ENCODE data around the gene SPNS3. TPM values are rescaled to one million over a fixed set of nuclear protein-coding genes. Genes with fewer than 3 reads are reported as not detected.

SPNS3 gene
- total RNA-seq, 2 experiments from 2014 or later = 51.2 to 54.6 TPM

DNA sequence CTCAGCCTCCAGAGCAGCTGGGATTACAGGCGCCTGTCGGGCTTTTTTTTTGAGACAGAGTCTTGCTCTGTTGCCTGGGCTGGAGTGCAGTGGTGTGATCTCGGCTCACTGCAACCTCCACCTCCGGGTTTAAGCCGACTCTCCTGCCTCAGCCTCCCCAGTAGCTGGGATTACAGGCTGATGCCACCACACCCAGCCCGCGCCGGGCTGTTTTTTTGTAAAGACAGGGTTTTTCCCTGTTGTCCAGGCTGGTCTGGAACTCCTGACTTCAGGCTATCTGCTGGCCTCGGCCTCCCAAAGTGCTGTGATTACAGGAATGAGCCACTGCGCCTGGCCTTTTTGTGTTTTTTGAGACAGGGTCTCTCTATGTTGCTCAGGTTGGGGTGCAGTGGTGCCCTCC lies 27.4 kb upstream of the SPNS3 start:
- CTCF ChIA-PET (ENCODE audit: unreplicated experiment) = no interaction called here
- POLR2A ChIA-PET = interaction anchor here (0.6 kb wide), 2 partner anchors 63 to 149 kb away, joined by 3 to 4 read pairs; no protein-coding TSS in a partner anchor
- H4K20me1 ChIP-seq (ENCODE audit: insufficient read depth, low read length) = no peaks in the 10 kb centered on the region

DNA sequence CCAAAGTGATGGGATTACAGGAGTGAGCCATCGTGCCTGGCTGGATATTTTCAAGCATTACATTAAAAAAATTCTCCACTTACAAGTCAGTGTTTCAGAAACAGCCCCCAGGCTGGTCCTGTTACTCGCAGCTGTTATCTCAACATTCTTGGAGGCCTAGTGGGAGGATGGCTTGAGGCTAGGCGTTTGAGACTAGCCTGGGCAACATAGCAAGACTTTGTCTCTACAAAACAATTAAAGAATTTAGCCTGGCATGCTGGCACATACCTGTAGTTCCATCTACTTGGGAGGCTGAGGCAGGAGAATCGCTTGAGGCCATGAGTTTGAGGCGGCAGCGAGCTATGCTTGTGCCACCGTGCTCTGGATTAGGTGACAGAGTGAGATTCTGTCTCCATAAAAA lies 26.5 kb upstream of the SPNS3 start:
- Histone ChIP-seq H3K79me2 (ENCODE audit: insufficient read depth, low read depth, low read length) (no peaks in the 10 kb centered on the region), H3K4me2 (ENCODE audit: low read length) (no peak overlapping the region), H3K4me3 (ENCODE audit: low read depth, low read length, poor library complexity, severe bottlenecking) (no peak overlapping the region), H3K27ac (ENCODE audit: low read depth, low read length, poor library complexity, severe bottlenecking) (no peak overlapping the region), H3K9me2 (ENCODE audit: insufficient read depth, low read length) (no peaks in the 10 kb centered on the region), H2AFZ (ENCODE audit: low read length) (no peak overlapping the region), H3K36me3 (ENCODE audit: insufficient read depth, low read length) (no peaks in the 10 kb centered on the region), H3K4me1 (ENCODE audit: insufficient read depth, low read length, poor library complexity, severe bottlenecking) (peaks cover 24% of the 10 kb centered on the region), H3K9me3 (ENCODE audit: low read length) (no peaks in the 10 kb centered on the region), H4K20me1 (ENCODE audit: insufficient read depth, low read length) (no peaks in the 10 kb centered on the region)
- ChIA-PET CTCF (ENCODE audit: unreplicated experiment) (interaction anchor here (1.4 kb wide), 1 partner anchor 11 kb away, joined by 5 read pairs; no protein-coding TSS in a partner anchor), POLR2A (interaction anchor here (0.8 to 1.5 kb wide), 2 partner anchors 135 to 192 kb away, joined by 4 read pairs; no protein-coding TSS in a partner anchor)
- DNase-seq (ENCODE audit: low spot score) = no peak
- TF ChIP-seq EZH2phosphoT487 (IDR thresholded peaks at IDR 0.05; ENCODE audit: borderline replicate concordance, low read depth, low read length) = no peak
- TF ChIP-seq, protein P1, sequence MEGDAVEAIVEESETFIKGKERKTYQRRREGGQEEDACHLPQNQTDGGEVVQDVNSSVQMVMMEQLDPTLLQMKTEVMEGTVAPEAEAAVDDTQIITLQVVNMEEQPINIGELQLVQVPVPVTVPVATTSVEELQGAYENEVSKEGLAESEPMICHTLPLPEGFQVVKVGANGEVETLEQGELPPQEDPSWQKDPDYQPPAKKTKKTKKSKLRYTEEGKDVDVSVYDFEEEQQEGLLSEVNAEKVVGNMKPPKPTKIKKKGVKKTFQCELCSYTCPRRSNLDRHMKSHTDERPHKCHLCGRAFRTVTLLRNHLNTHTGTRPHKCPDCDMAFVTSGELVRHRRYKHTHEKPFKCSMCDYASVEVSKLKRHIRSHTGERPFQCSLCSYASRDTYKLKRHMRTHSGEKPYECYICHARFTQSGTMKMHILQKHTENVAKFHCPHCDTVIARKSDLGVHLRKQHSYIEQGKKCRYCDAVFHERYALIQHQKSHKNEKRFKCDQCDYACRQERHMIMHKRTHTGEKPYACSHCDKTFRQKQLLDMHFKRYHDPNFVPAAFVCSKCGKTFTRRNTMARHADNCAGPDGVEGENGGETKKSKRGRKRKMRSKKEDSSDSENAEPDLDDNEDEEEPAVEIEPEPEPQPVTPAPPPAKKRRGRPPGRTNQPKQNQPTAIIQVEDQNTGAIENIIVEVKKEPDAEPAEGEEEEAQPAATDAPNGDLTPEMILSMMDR (conservative IDR thresholded peaks at IDR 0.05; ENCODE audit: low read length) = no peak
- no TSS peak for BruUV-seq (replicated peaks)
- intact Hi-C loops (cut with micrococcal nuclease; ENCODE audit: unreplicated experiment) = no loop called here

More for the DNA sequence above, 27.4 kb upstream of the SPNS3 start:
- no peaks in the 10 kb centered on the region for H3K79me2 ChIP-seq (ENCODE audit: insufficient read depth, low read depth, low read length)
- peak; percentile 52 for DNase-seq (ENCODE audit: low spot score)
- H3K36me3 ChIP-seq (ENCODE audit: insufficient read depth, low read length) = no peaks in the 10 kb centered on the region
- no peaks in the 10 kb centered on the region for H3K9me3 ChIP-seq (ENCODE audit: low read length)
- no peak overlapping the region for H3K4me3 ChIP-seq (ENCODE audit: low read depth, low read length, poor library complexity, severe bottlenecking)
- H3K4me2 ChIP-seq (ENCODE audit: low read length) = no peak overlapping the region
- TF ChIP-seq, protein P1 (conservative IDR thresholded peaks at IDR 0.05; ENCODE audit: low read length) = peak; percentile 44
- no peak for TF ChIP-seq EZH2phosphoT487 (IDR thresholded peaks at IDR 0.05; ENCODE audit: borderline replicate concordance, low read depth, low read length)
- H3K27ac ChIP-seq (ENCODE audit: low read depth, low read length, poor library complexity, severe bottlenecking) = no peak overlapping the region
- H2AFZ ChIP-seq (ENCODE audit: low read length) = no peak overlapping the region
- BruUV-seq (replicated peaks) = no TSS peak
- peaks cover 27% of the 10 kb centered on the region for H3K4me1 ChIP-seq (ENCODE audit: insufficient read depth, low read length, poor library complexity, severe bottlenecking)
- intact Hi-C loops (cut with micrococcal nuclease; ENCODE audit: unreplicated experiment) = no loop called here
- no peaks in the 10 kb centered on the region for H3K9me2 ChIP-seq (ENCODE audit: insufficient read depth, low read length)

DNA sequence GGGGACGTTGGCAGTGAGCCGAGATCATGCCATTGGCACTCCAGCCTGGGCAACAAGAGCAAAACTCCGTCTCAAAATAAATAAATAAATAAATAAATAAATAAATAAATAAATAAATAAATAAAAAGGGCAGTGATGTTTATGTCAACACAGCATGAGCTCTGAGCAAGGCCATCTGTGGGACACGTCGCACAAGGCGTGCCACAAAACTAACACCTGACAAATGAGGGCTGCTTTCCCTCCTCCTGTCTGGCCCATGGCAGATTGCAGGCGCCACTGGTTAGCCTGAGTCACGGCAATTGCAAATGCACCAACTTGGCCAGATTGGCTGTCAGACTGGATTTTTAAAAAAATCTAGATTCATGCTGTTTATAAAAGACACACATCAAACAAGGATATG lies 25.9 kb upstream of the SPNS3 start:
- H3K36me3 ChIP-seq (ENCODE audit: insufficient read depth, low read length) = no peaks in the 10 kb centered on the region
- no peaks in the 10 kb centered on the region for H3K79me2 ChIP-seq (ENCODE audit: insufficient read depth, low read depth, low read length)
- H2AFZ ChIP-seq (ENCODE audit: low read length) = peak overlapping the region; percentile 17; the same call in 1 of the 2 replicates
- peaks cover 26% of the 10 kb centered on the region for H3K4me1 ChIP-seq (ENCODE audit: insufficient read depth, low read length, poor library complexity, severe bottlenecking)
- H3K4me3 ChIP-seq (ENCODE audit: low read depth, low read length, poor library complexity, severe bottlenecking) = no peak overlapping the region
- CTCF ChIA-PET (ENCODE audit: unreplicated experiment) = interaction anchor here (1.4 kb wide), 1 partner anchor 12 kb away, joined by 5 read pairs; no protein-coding TSS in a partner anchor
- H3K9me2 ChIP-seq (ENCODE audit: insufficient read depth, low read length) = no peaks in the 10 kb centered on the region
- no peaks in the 10 kb centered on the region for H4K20me1 ChIP-seq (ENCODE audit: insufficient read depth, low read length)
- no TSS peak for BruUV-seq (replicated peaks)
- H3K9me3 ChIP-seq (ENCODE audit: low read length) = no peaks in the 10 kb centered on the region
- no peak for TF ChIP-seq EZH2phosphoT487 (IDR thresholded peaks at IDR 0.05; ENCODE audit: borderline replicate concordance, low read depth, low read length)
- TF ChIP-seq, protein P1 (conservative IDR thresholded peaks at IDR 0.05; ENCODE audit: low read length) = no peak
- no peak overlapping the region for H3K27ac ChIP-seq (ENCODE audit: low read depth, low read length, poor library complexity, severe bottlenecking)
- POLR2A ChIA-PET = interaction anchor here (0.7 to 1.5 kb wide), 5 partner anchors 9 to 245 kb away, joined by 3 to 5 read pairs (median 4); no protein-coding TSS in a partner anchor
- peak; percentile 41 for DNase-seq (ENCODE audit: low spot score)
- no peak overlapping the region for H3K4me2 ChIP-seq (ENCODE audit: low read length)
- intact Hi-C loops (cut with micrococcal nuclease; ENCODE audit: unreplicated experiment) = no loop called here

Data from OCI-LY7 (cell line).